Stomach (tissue), 9 donors: ENCODE measurements around the gene CST9. TPM values are rescaled to one million over a fixed set of nuclear protein-coding genes. Genes with fewer than 3 reads are reported as not detected.
A peak's percentile ranks its signal among the peaks of the same experiment; 100 is the strongest.

Experiments used
- DNase-seq, 2 donors: peaks; one replicate each; pipeline versions ENCODE4 v3.0.0 to v3.0.0-alpha.2; 2013 to 2019
- H3K27ac ChIP-seq, 5 donors: fragments of 200-600 bp in 4 of 5; sonication (generic) in 4 of 5; one replicate each; pipeline ENCODE4 v1.5.1; 2013 to 2019; ENCODE audit warnings: mild to moderate bottlenecking in 1 of 5, moderate library complexity in 1 of 5
- H3K27me3 ChIP-seq, 3 donors: fragments of 200-600 bp; sonication (generic); one replicate each; pipeline ENCODE4 v1.5.1; 2017 to 2019; ENCODE audit warnings: mixed run types in 1 of 3
- H3K36me3 ChIP-seq, 4 donors: fragments of 200-600 bp; sonication (generic); 1 replicate in 3 of 4; 2 replicates in 1 of 4; pipeline ENCODE4 v1.5.1; 2016 to 2019
- H3K4me1 ChIP-seq, 4 donors: fragments of 200-600 bp; sonication (generic); one replicate each; pipeline ENCODE4 v1.5.1; 2016 to 2019
- H3K4me3 ChIP-seq, 4 donors: fragments of 200-600 bp; sonication (generic) in 3 of 4; one replicate each; pipeline ENCODE4 v1.5.1; 2016 to 2019; ENCODE audit warnings: mild to moderate bottlenecking in 1 of 4
- H3K9me3 ChIP-seq, 4 donors: fragments of 200-600 bp; sonication (generic); one replicate each; pipeline ENCODE4 v1.5.1; 2016 to 2019
- EP300 ChIP-seq: sonication (generic); formaldehyde crosslinking; IDR thresholded peaks from one replicate; pipeline ENCODE4 v1.6.1; 2017; ENCODE audit warnings: antibody characterized with exemption
- POLR2A ChIP-seq, 4 donors: fragments of 450-650 bp; IDR thresholded peaks; one replicate each; pipeline ENCODE4 v1.6.1; 2016; ENCODE audit warnings: antibody characterized with exemption in 4 of 4, control low read depth in 2 of 4, mild to moderate bottlenecking in 1 of 4, moderate library complexity in 1 of 4
- POLR2AphosphoS5 ChIP-seq, 3 donors: sonication (generic); formaldehyde crosslinking; IDR thresholded peaks; one replicate each; pipeline ENCODE4 v1.6.1; 2016; ENCODE audit warnings: antibody characterized with exemption in 3 of 3
- WGBS, 5 donors: extraction: QIAGEN DNeasy Blood & Tissue Kit in 3 of 5; methylation state at CpG; one replicate each; pipeline versions ENCODE4 v1.1.5 to v1.1.7; 2013 to 2018; 5-methylcytosine and 5-hydroxymethylcytosine counted together
- intact Hi-C: fragments of 100-400 bp; cut with DNase I; formaldehyde crosslinking; loops from one replicate; pipeline ENCODE4 v1.15.1; 2023; ENCODE audit warnings: low total_unique reads
- polyA plus RNA-seq, 3 donors: library from polyadenylated mRNA; stranded (reverse); fragments of 200-250 nt; gene quantifications; one replicate each; pipeline ENCODE4 v1.2.3, GENCODE V29; 2013
- total RNA-seq, 5 donors: library from RNA; depleted of rRNA; stranded (reverse); fragments of >200 nt; gene quantifications; one replicate each; pipeline versions ENCODE4 v1.1.0 to v1.2.3, GENCODE V29; 2014 to 2016
- TF ChIP-seq, protein P1 (sequence below), 7 experiments: fragments of 450-650 bp in 4 of 7; fragments of 200-600 bp in 3 of 7; sonication (generic) in 3 of 7; IDR thresholded peaks; one replicate each; pipeline ENCODE4 v1.5.1; 2016 to 2019; ENCODE audit warnings: antibody characterized with exemption in 7 of 7, control low read depth in 2 of 7, mild to moderate bottlenecking in 1 of 7
- donor health status: healthy with polysubstance abuse.
- donor health status: Bipolar disorder and iron deficiency.
- donor health status: healthy.

The CST9 gene
- total and polyA plus RNA-seq, 8 donors, result not detected

DNA sequence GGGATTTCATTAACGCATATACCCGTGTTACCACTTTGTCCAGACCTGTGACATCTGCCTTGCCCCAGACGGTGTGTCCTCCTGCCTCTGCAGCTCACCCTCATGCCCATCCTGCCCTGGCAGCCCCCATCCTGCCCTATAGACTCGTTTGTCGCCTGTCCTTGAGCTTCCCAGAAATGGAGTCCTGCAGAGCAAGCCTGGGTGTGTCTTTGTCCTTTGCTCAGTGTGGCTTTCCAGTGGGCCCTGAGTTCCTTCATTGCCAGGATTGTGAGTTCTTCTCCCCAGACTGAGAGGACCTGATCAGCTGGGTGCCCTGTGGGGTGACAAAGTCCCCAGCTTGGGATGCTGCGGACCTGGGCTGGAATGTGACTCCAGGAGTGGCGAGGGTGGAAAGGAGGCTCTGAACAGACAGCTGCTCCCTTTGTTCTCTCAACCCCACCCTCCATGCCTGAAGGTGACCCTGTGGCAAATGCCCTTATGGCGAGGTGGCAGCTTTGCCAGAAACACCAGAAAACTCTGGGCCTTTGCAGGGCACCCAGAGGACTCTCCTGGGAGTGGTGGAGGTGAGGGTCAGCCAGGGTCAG, 34.4 kb upstream of the CST9 start:
- Histone ChIP-seq H3K4me1 (peaks cover 13 to 53% (median 40%) of the 10 kb centered on the region in 4 donors), H3K27me3 (peaks cover 0 to 7% (median 0%) of the 10 kb centered on the region in 3 donors), H3K36me3 (peaks cover 0 to under 1% (median 0%) of the 10 kb centered on the region in 4 donors), H3K27ac (peak overlapping the region in 1 of 5 donors; percentile 97), H3K9me3 (no peaks in the 10 kb centered on the region), H3K4me3 (no peak overlapping the region)
- no peak for DNase-seq
- 81 to 87% (median 84%) methylated on average over 8 of the region's 8 CpGs for WGBS, 5 donors
- TF ChIP-seq EP300 (no peak), POLR2AphosphoS5 (IDR thresholded peaks at IDR 0.05) (no peak), POLR2A (IDR thresholded peaks at IDR 0.05) (no peak)
- TF ChIP-seq, protein P1, sequence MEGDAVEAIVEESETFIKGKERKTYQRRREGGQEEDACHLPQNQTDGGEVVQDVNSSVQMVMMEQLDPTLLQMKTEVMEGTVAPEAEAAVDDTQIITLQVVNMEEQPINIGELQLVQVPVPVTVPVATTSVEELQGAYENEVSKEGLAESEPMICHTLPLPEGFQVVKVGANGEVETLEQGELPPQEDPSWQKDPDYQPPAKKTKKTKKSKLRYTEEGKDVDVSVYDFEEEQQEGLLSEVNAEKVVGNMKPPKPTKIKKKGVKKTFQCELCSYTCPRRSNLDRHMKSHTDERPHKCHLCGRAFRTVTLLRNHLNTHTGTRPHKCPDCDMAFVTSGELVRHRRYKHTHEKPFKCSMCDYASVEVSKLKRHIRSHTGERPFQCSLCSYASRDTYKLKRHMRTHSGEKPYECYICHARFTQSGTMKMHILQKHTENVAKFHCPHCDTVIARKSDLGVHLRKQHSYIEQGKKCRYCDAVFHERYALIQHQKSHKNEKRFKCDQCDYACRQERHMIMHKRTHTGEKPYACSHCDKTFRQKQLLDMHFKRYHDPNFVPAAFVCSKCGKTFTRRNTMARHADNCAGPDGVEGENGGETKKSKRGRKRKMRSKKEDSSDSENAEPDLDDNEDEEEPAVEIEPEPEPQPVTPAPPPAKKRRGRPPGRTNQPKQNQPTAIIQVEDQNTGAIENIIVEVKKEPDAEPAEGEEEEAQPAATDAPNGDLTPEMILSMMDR (IDR thresholded peaks at IDR 0.05), result no peak
- intact Hi-C loops, result no loop called here

DNA sequence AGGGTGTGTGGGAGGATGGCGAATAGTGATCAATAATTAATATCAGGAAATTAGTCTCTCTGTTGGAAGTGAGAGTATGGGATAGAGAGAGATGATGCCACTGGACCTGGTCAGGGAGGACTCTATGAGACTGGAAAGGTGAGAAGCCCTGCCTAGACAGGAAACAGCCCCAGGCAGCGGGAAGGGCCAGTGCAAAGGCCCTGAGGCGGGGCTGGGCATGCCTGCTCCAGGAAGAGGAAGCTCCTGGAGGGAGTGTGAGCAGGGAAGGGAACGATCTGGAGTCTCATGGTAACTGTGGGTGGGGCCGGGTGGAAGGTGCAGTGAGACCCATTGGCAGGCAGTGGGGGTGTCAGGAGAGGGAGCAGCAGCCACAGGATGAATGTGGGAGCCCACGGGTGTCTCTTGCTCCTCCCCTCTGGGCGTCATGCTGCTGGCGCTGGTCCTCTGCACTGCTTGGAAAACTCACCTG, 33.8 kb upstream of the CST9 start:
- Histone ChIP-seq H3K27me3 (peaks cover 0 to 7% (median 0%) of the 10 kb centered on the region in 3 donors), H3K9me3 (no peaks in the 10 kb centered on the region), H3K36me3 (peaks cover under 1 to 7% (median 4%) of the 10 kb centered on the region in 4 donors), H3K4me3 (no peak overlapping the region), H3K4me1 (peaks cover 19 to 59% (median 46%) of the 10 kb centered on the region in 4 donors), H3K27ac (peak overlapping the region in 1 of 5 donors; percentile 97)
- WGBS, 5 donors, result 70 to 71% (median 71%) methylated on average over 8 of the region's 8 CpGs
- TF ChIP-seq POLR2AphosphoS5 (IDR thresholded peaks at IDR 0.05), result no peak
- no peak for TF ChIP-seq EP300
- TF ChIP-seq, protein P1 (IDR thresholded peaks at IDR 0.05), result no peak
- no peak for DNase-seq
- intact Hi-C loops, result no loop called here

DNA sequence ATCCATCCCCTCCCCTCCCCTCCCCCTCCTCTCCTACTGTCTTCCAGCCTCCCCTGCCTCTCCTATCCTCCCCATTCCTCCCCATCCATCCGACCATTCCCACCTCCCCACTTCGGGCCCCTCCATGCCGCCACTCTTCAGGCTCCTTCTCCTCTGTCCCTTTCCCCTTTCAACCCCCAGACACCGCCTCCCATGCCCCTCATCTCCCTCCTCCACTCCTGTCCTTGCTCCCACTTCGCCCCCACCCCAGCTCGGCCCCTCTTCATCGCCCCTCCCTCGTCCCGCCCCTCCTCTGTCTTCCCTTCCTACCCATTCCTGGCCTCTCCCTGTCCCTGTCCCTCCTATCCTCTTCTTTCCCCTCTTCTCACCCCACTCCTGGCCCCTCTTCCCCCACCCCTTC, 32.6 kb upstream of the CST9 start:
- peaks cover 0 to 7% (median 0%) of the 10 kb centered on the region in 3 donors for H3K27me3 ChIP-seq
- peaks cover 25 to 71% (median 54%) of the 10 kb centered on the region in 4 donors for H3K4me1 ChIP-seq
- DNase-seq, result no peak
- no peak overlapping the region for H3K4me3 ChIP-seq
- intact Hi-C loops, result no loop called here
- peaks cover 11 to 19% (median 16%) of the 10 kb centered on the region in 4 donors for H3K36me3 ChIP-seq
- no peaks in the 10 kb centered on the region for H3K9me3 ChIP-seq
- H3K27ac ChIP-seq, result peak overlapping the region in 3 of 5 donors; percentile 97 to 99 (median 98)
- TF ChIP-seq, protein P1 (IDR thresholded peaks at IDR 0.05), result no peak
- TF ChIP-seq EP300 (no peak), POLR2AphosphoS5 (IDR thresholded peaks at IDR 0.05) (no peak), POLR2A (IDR thresholded peaks at IDR 0.05) (no peak)
- WGBS, 5 donors, result 57 to 76% (median 69%) methylated on average over 9 of the region's 9 CpGs

DNA sequence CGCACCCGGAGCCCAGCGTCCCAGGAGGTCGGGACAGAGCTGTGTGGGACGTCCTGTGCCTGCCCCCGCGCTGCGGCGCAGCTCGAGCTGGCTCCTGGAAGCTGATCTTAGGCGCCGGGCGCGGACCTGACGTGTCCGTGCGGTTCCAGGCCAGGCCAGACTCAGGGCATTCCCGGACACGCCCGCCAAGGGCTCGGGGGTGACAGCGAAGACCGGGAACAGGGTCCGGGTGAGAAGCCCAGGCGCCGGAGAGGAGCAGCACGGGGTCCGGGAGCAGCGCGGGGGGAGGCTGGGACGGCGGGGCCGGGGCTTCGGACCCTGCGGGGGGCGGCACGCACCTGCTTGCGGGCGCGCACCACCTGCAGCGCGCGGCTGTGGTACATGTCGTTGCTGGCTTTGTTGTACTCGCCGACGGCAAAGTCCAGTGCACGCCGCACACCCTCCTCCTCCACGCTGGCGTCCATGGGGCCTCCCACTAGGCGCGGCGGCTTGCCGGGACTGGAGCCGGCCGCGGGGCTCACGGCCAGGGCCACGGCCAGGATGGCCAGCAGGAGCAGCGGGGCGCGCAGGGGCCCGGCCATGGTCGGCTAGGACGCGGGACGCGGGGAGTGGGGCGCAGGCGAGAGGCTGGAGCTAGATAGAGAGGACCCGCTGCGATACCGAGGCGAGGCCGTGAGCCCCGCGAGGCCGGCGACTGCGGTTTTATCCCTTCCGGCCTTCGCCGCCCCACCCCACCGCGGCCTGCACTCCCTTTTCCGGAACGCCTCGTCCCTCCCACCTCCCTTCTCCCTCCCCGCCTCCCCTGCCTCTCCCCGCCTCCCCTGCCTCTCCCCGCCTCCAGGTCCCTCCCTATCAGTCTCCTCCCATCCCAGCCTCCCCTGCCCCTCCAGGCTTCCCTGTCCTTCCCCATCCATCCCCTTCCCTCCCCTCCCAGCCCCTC, 31.8 kb upstream of the CST9 start, which contains the start of gene CST3:
Gene CST3 (minus strand): TSS at position 674 of the 940 bp plus-strand sequence. CDS start 93 bp downstream, at position 581.
- intact Hi-C loops, result no loop called here
- Histone ChIP-seq H3K4me3 (peak within 1 kb of the TSS; percentile 65 to 95 (median 86)), H3K4me1 (peaks cover 25 to 70% (median 53%) of the 10 kb centered on the region in 4 donors), H3K27ac (peak within 1 kb of the TSS; percentile 97 to 99 (median 98)), H3K36me3 (peaks cover 13 to 26% (median 24%) of the 10 kb centered on the region in 4 donors), H3K9me3 (no peaks in the 10 kb centered on the region), H3K27me3 (peaks cover 0 to 7% (median 0%) of the 10 kb centered on the region in 3 donors)
- peak; percentile 91 to 96 for DNase-seq
- TF ChIP-seq POLR2AphosphoS5 (IDR thresholded peaks at IDR 0.05) (peak; percentile 49 to 91 (median 87)), POLR2A (IDR thresholded peaks at IDR 0.05) (peak in 1 of 4 donors; percentile 63), EP300 (no peak)
- TF ChIP-seq, protein P1 (IDR thresholded peaks at IDR 0.05), result no peak
- 0 to 1% (median 1%) methylated on average over 20 to 89 of the region's 92 CpGs for WGBS, 5 donors
